Endodermal cell (in vitro differentiated cells): Measurements from ENCODE around the gene CXCL5. TPM values are rescaled to one million over a fixed set of nuclear protein-coding genes. Genes with fewer than 3 reads are reported as not detected.

Source experiments
- DNase-seq: peaks from one replicate; pipeline ENCODE4 v3.0.0-alpha.2; 2017
- H3K27ac ChIP-seq: 2 replicates; pipeline ENCODE4 v1.5.1; 2013; ENCODE audit warnings: mild to moderate bottlenecking, low read depth, low read length, moderate library complexity
- H3K27me3 ChIP-seq: 2 replicates; pipeline ENCODE4 v1.6.1; 2013; ENCODE audit warnings: mild to moderate bottlenecking, low read length, moderate library complexity; ENCODE audit not compliant: insufficient read depth, control insufficient read depth, poor library complexity, severe bottlenecking
- H3K36me3 ChIP-seq: 2 replicates; pipeline ENCODE4 v1.7.0; 2013; ENCODE audit warnings: mild to moderate bottlenecking, low read length, moderate library complexity; ENCODE audit not compliant: control insufficient read depth, insufficient read depth
- H3K4me1 ChIP-seq: one replicate; pipeline ENCODE4 v1.7.0; 2013; ENCODE audit warnings: low read length; ENCODE audit not compliant: control insufficient read depth, insufficient read depth
- H3K4me3 ChIP-seq: 2 replicates; pipeline ENCODE4 v1.5.1; 2013; ENCODE audit warnings: mild to moderate bottlenecking, low read length, moderate library complexity
- H3K9ac ChIP-seq: 2 replicates; pipeline ENCODE4 v1.6.1; 2013; ENCODE audit warnings: mild to moderate bottlenecking, low read length, moderate library complexity; ENCODE audit not compliant: poor library complexity, severe bottlenecking; ENCODE audit errors: extremely low read depth
- H3K9me3 ChIP-seq: 2 replicates; pipeline ENCODE4 v1.6.1; 2013; ENCODE audit warnings: mild to moderate bottlenecking, low read length, moderate library complexity; ENCODE audit not compliant: control insufficient read depth
- H3K27ac Mint-ChIP-seq: 2 replicates; pipeline ENCODE4 v1.8.0; 2020; ENCODE audit warnings: mixed read lengths
- H3K27me3 Mint-ChIP-seq: 2 replicates; pipeline ENCODE4 v1.8.0; 2021; ENCODE audit warnings: mild to moderate bottlenecking, mixed read lengths; ENCODE audit not compliant: insufficient read depth
- H3K36me3 Mint-ChIP-seq: 2 replicates; pipeline ENCODE4 v1.8.0; 2020; ENCODE audit warnings: low read depth, mixed read lengths
- H3K4me1 Mint-ChIP-seq: 2 replicates; pipeline ENCODE4 v1.8.0; 2020; ENCODE audit warnings: mixed read lengths
- H3K4me3 Mint-ChIP-seq: 2 replicates; pipeline ENCODE4 v1.8.0; 2020; ENCODE audit warnings: mild to moderate bottlenecking, moderate library complexity, mixed read lengths
- H3K9me3 Mint-ChIP-seq: 2 replicates; pipeline ENCODE4 v1.8.0; 2020; ENCODE audit warnings: mild to moderate bottlenecking, mixed read lengths
- CTCF ChIP-seq: fragments of 200-600 bp; sonication (generic); conservative IDR thresholded peaks from 2 replicates; pipeline ENCODE4 v1.5.0; 2021; ENCODE audit warnings: antibody characterized with exemption, mild to moderate bottlenecking
- WGBS, 2 experiments: methylation state at CpG; one replicate each; pipeline versions ENCODE4 v1.1.5 to v1.1.7; 2013; ENCODE audit warnings: missing lambda C conversion rate in 2 of 2, mixed read lengths in 1 of 2; ENCODE audit not compliant: insufficient coverage in 1 of 2, insufficient read length in 1 of 2; 5-methylcytosine and 5-hydroxymethylcytosine counted together
- total RNA-seq, 2 donors: library from RNA; stranded (reverse); fragmentation: NEBNext Ultra II Directional in 1 of 2; extraction: Animal tissue kit (Norgen Biotek cat#: 25700) in 1 of 2; gene quantifications; 2 replicates in 1 of 2; 3 replicates in 1 of 2; pipeline ENCODE4 v1.2.1, GENCODE V29; 2021

Gene CXCL5
- total RNA-seq, 2 donors from 2014 or later = 0.73 to 10.7 TPM

- DNase-seq = no peak
- Mint-ChIP-seq H3K36me3 (no peaks in the 10 kb centered on the region), H3K4me1 (no peaks in the 10 kb centered on the region), H3K27me3 (peaks cover 3% of the 10 kb centered on the region), H3K27ac (no peak overlapping the region), H3K9me3 (peaks cover 20% of the 10 kb centered on the region), H3K4me3 (no peak overlapping the region)
- no peak overlapping the region for H3K9ac ChIP-seq
- WGBS, 2 experiments = no CpG with 5 or more reads among the region's 1 CpG
- no peaks in the 10 kb centered on the region for H3K27me3 ChIP-seq
- H3K4me3 ChIP-seq = no peak overlapping the region
- no peak for TF ChIP-seq CTCF
- no peaks in the 10 kb centered on the region for H3K4me1 ChIP-seq
- H3K27ac ChIP-seq = no peak overlapping the region
- H3K36me3 ChIP-seq = no peaks in the 10 kb centered on the region
- peaks cover 3% of the 10 kb centered on the region for H3K9me3 ChIP-seq
These were observed 28.5 kb downstream of the CXCL5 start for GRCh38 chr4:73970011-73970410.

GRCh38 chr4:73967866-73968265 lies 30.6 kb downstream of the CXCL5 start:
- no peak for TF ChIP-seq CTCF
- H3K36me3 ChIP-seq = no peaks in the 10 kb centered on the region
- H3K9ac ChIP-seq = no peak overlapping the region
- Mint-ChIP-seq H3K9me3 (peaks cover 17% of the 10 kb centered on the region), H3K4me3 (no peak overlapping the region), H3K27me3 (peaks cover 11% of the 10 kb centered on the region), H3K36me3 (no peaks in the 10 kb centered on the region), H3K27ac (no peak overlapping the region), H3K4me1 (peaks cover 2% of the 10 kb centered on the region)
- DNase-seq = no peak
- no peak overlapping the region for H3K4me3 ChIP-seq
- H3K27me3 ChIP-seq = no peaks in the 10 kb centered on the region
- no peaks in the 10 kb centered on the region for H3K4me1 ChIP-seq
- peaks cover 3% of the 10 kb centered on the region for H3K9me3 ChIP-seq
- no peak overlapping the region for H3K27ac ChIP-seq

GRCh38 chr4:73964862-73965611 lies 33.4 kb downstream of the CXCL5 start:
- peak; percentile 93 for DNase-seq
- Mint-ChIP-seq H3K27me3 (peaks cover 11% of the 10 kb centered on the region), H3K36me3 (peaks cover 8% of the 10 kb centered on the region), H3K4me1 (peaks cover 2% of the 10 kb centered on the region), H3K9me3 (peaks cover 25% of the 10 kb centered on the region), H3K27ac (no peak overlapping the region), H3K4me3 (no peak overlapping the region)
- 69 to 85% methylated on average over 4 to 7 of the region's 7 CpGs for WGBS, 2 experiments
- H3K27me3 ChIP-seq = no peaks in the 10 kb centered on the region
- no peaks in the 10 kb centered on the region for H3K36me3 ChIP-seq
- no peak overlapping the region for H3K4me3 ChIP-seq
- H3K9me3 ChIP-seq = peaks cover 9% of the 10 kb centered on the region
- H3K27ac ChIP-seq = no peak overlapping the region
- TF ChIP-seq CTCF = peak; percentile 83
- no peak overlapping the region for H3K9ac ChIP-seq
- H3K4me1 ChIP-seq = no peaks in the 10 kb centered on the region
